Spleen (tissue), 11 donors: Measurements from ENCODE around the gene ZFP91. TPM values are rescaled to one million over a fixed set of nuclear protein-coding genes. Genes with fewer than 3 reads are reported as not detected.
A peak's percentile ranks its signal among the peaks of the same experiment; 100 is the strongest.

Experiments used
- DNase-seq: peaks from one replicate; pipeline ENCODE4 v3.0.0-alpha.2; 2020
- H3K27ac ChIP-seq, 8 donors: fragments of 200-600 bp; sonication (generic) in 7 of 8; 1 replicate in 4 of 8; 2 replicates in 4 of 8; pipeline versions ENCODE4 v1.5.0 to v1.8.0; 2016 to 2021; ENCODE audit warnings: inconsistent platforms in 4 of 8, mild to moderate bottlenecking in 4 of 8, moderate library complexity in 1 of 8
- H3K27me3 ChIP-seq, 7 donors: fragments of 200-600 bp; sonication (generic) in 6 of 7; replicated peaks in 1 of 7; 1 replicate in 4 of 7; 2 replicates in 3 of 7; pipeline versions ENCODE4 v1.5.0 to v1.8.0; 2016 to 2021; ENCODE audit warnings: inconsistent platforms in 3 of 7, mild to moderate bottlenecking in 1 of 7
- H3K36me3 ChIP-seq, 6 donors: fragments of 200-600 bp; sonication (generic) in 5 of 6; 1 replicate in 4 of 6; 2 replicates in 2 of 6; pipeline versions ENCODE4 v1.5.0 to v1.8.0; 2016 to 2021; ENCODE audit warnings: inconsistent platforms in 2 of 6
- H3K4me1 ChIP-seq, 6 donors: fragments of 200-600 bp; sonication (generic) in 5 of 6; 1 replicate in 3 of 6; 2 replicates in 3 of 6; pipeline versions ENCODE4 v1.5.0 to v1.8.0; 2016 to 2021; ENCODE audit warnings: inconsistent platforms in 3 of 6
- H3K4me3 ChIP-seq, 8 donors: fragments of 200-600 bp; sonication (generic) in 7 of 8; 1 replicate in 4 of 8; 2 replicates in 4 of 8; pipeline versions ENCODE4 v1.5.0 to v1.8.0; 2016 to 2021; ENCODE audit warnings: inconsistent platforms in 4 of 8, mild to moderate bottlenecking in 4 of 8, moderate library complexity in 2 of 8
- H3K9me3 ChIP-seq, 8 donors: fragments of 200-600 bp; sonication (generic) in 7 of 8; 1 replicate in 4 of 8; 2 replicates in 4 of 8; pipeline versions ENCODE4 v1.5.0 to v1.8.0; 2016 to 2021; ENCODE audit warnings: inconsistent platforms in 4 of 8
- CTCF ChIP-seq, 11 experiments: fragments of 200-600 bp in 7 of 11; fragments of 450-650 bp in 4 of 11; sonication (generic) in 4 of 11; IDR thresholded peaks in 8 of 11; conservative IDR thresholded peaks in 3 of 11; 1 replicate in 7 of 11; 2 replicates in 4 of 11; pipeline versions ENCODE4 v1.4.0 to v1.8.0; 2016 to 2021; ENCODE audit warnings: antibody characterized with exemption in 11 of 11, inconsistent platforms in 4 of 11, mild to moderate bottlenecking in 1 of 11
- POLR2A ChIP-seq, 3 donors: fragments of 450-650 bp; IDR thresholded peaks; one replicate each; pipeline ENCODE4 v1.5.1; 2017; ENCODE audit warnings: antibody characterized with exemption in 3 of 3, mild to moderate bottlenecking in 1 of 3
- POLR2AphosphoS5 ChIP-seq, 3 donors: sonication (generic); formaldehyde crosslinking; IDR thresholded peaks; one replicate each; pipeline ENCODE4 v1.5.1; 2017; ENCODE audit warnings: antibody characterized with exemption in 3 of 3
- WGBS, 5 donors: extraction: QIAGEN DNeasy Blood & Tissue Kit in 3 of 5; methylation state at CpG; one replicate each; pipeline versions ENCODE4 v1.1.5 to v1.1.7; 2013 to 2018; 5-methylcytosine and 5-hydroxymethylcytosine counted together
- intact Hi-C: fragments of 100-400 bp; cut with DNase I; formaldehyde crosslinking; loops from one replicate; pipeline ENCODE4 v1.15.0; 2023; ENCODE audit warnings: low total_unique reads
- polyA plus RNA-seq, 3 donors: library from polyadenylated mRNA; stranded (reverse); fragments of 200-250 nt; gene quantifications; one replicate each; pipeline ENCODE4 v1.2.1, GENCODE V29; 2013
- total RNA-seq, 7 donors: library from RNA; depleted of rRNA in 3 of 7; stranded (reverse); fragments of >200 nt in 3 of 7; fragmentation: NEBNext Ultra II Directional in 4 of 7; extraction: Animal tissue kit (Norgen Biotek cat#: 25700) in 4 of 7; gene quantifications; one replicate each; pipeline versions ENCODE4 v1.1.0 to v1.2.1, GENCODE V29; 2016 to 2021
- donor health status: healthy with polysubstance abuse.
- donor health status: DM: no; HTN: no; CAD: no; lungs with moderate emphysema.
- donor health status: DM: no; HTN: no; CAD: no.
- donor health status: Bipolar disorder and iron deficiency.
- donor health status: healthy.
- donor health status: DM: no; HTN: no; CAD: no.
- donor health status: DM: yes; HTN: yes; CAD: no.

Gene ZFP91
- total and polyA plus RNA-seq, 10 donors = 10.1 to 53.4 (median 45.5) TPM

GRCh38 chr11:58641803-58642581 lies 63.1 kb downstream of the ZFP91 start:
- H3K9me3 ChIP-seq = peaks cover 0 to 20% (median 14%) of the 10 kb centered on the region in 8 donors
- intact Hi-C loops = no loop called here
- TF ChIP-seq POLR2AphosphoS5 (IDR thresholded peaks at IDR 0.05) (no peak), POLR2A (IDR thresholded peaks at IDR 0.05) (no peak), CTCF (IDR thresholded peaks at IDR 0.05 in 8 of 11, conservative IDR thresholded peaks at IDR 0.05 in 3 of 11) (no peak)
- H3K27ac ChIP-seq = peak overlapping the region in 1 of 8 donors; percentile 9
- no peaks in the 10 kb centered on the region for H3K36me3 ChIP-seq
- H3K4me1 ChIP-seq = peaks cover 14 to 23% (median 18%) of the 10 kb centered on the region in 6 donors
- H3K4me3 ChIP-seq = no peak overlapping the region
- no peaks in the 10 kb centered on the region for H3K27me3 ChIP-seq
- WGBS, 5 donors = 85 to 90% (median 86%) methylated on average over 7 of the region's 7 CpGs
- no peak for DNase-seq

DNA sequence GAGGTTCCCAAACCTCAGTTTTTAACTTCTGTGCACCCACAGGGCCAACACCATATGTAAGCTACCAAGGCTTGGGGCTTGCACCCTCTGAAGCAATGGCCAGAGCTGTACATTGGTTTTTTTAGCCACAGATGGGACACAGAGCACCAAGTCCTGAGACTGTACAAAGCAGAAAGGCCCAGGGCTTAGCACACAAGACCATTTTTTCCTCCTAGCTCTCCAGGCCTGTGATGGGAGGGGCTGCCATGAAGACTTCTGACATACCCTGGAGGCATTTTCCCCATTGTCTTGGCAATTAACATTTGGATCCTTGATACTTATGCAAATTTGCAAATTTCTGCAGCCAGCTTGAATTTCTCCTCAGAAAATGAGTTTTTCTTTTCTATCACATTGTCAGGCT lies 67.0 kb downstream of the ZFP91 start:
- H3K4me3 ChIP-seq = no peak overlapping the region
- no peak for DNase-seq
- peaks cover 0 to 25% (median 14%) of the 10 kb centered on the region in 8 donors for H3K9me3 ChIP-seq
- intact Hi-C loops = no loop called here
- no peak for TF ChIP-seq POLR2A (IDR thresholded peaks at IDR 0.05)
- TF ChIP-seq CTCF (IDR thresholded peaks at IDR 0.05 in 8 of 11, conservative IDR thresholded peaks at IDR 0.05 in 3 of 11) = no peak
- no peak for TF ChIP-seq POLR2AphosphoS5 (IDR thresholded peaks at IDR 0.05)
- H3K4me1 ChIP-seq = peaks cover 2 to 6% (median 5%) of the 10 kb centered on the region in 6 donors
- no peak overlapping the region for H3K27ac ChIP-seq
- H3K27me3 ChIP-seq = no peaks in the 10 kb centered on the region
- no peaks in the 10 kb centered on the region for H3K36me3 ChIP-seq

GRCh38 chr11:58647141-58647699 lies 68.4 kb downstream of the ZFP91 start:
- Histone ChIP-seq H3K27me3 (no peaks in the 10 kb centered on the region), H3K27ac (no peak overlapping the region), H3K9me3 (peaks cover 0 to 25% (median 14%) of the 10 kb centered on the region in 8 donors), H3K36me3 (no peaks in the 10 kb centered on the region), H3K4me3 (no peak overlapping the region), H3K4me1 (no peaks in the 10 kb centered on the region)
- no peak for TF ChIP-seq POLR2AphosphoS5 (IDR thresholded peaks at IDR 0.05)
- TF ChIP-seq CTCF (IDR thresholded peaks at IDR 0.05 in 8 of 11, conservative IDR thresholded peaks at IDR 0.05 in 3 of 11) = no peak
- no peak for TF ChIP-seq POLR2A (IDR thresholded peaks at IDR 0.05)
- intact Hi-C loops = no loop called here
- no peak for DNase-seq
- 35 to 76% (median 60%) methylated on average over 2 of the region's 2 CpGs for WGBS, 5 donors

GRCh38 chr11:58647866-58648265 lies 69.0 kb downstream of the ZFP91 start:
- 69 to 88% (median 88%) methylated on average over 1 of the region's 1 CpG for WGBS, 5 donors
- intact Hi-C loops = no loop called here
- no peak for TF ChIP-seq CTCF (IDR thresholded peaks at IDR 0.05 in 8 of 11, conservative IDR thresholded peaks at IDR 0.05 in 3 of 11)
- TF ChIP-seq POLR2AphosphoS5 (IDR thresholded peaks at IDR 0.05) = no peak
- no peak for TF ChIP-seq POLR2A (IDR thresholded peaks at IDR 0.05)

More at GRCh38 chr11:58647866-58648265, 69.0 kb downstream of the ZFP91 start:
- Histone ChIP-seq H3K36me3 (no peaks in the 10 kb centered on the region), H3K4me1 (no peaks in the 10 kb centered on the region), H3K27ac (no peak overlapping the region), H3K4me3 (no peak overlapping the region), H3K9me3 (peaks cover 0 to 25% (median 14%) of the 10 kb centered on the region in 8 donors), H3K27me3 (no peaks in the 10 kb centered on the region)
- DNase-seq = no peak
